GM10248 (cell line): ENCODE results near the gene MYO9A.

ENCODE experiments used
- CTCF ChIA-PET: fragments of 300-600 bp; sonication (Branson Sonifier 250); formaldehyde crosslinking; extraction: SDS; loops from one replicate; lab custom pipeline; 2021; ENCODE audit warnings: antibody characterized with exemption; lab: Yijun Ruan, JAX
- POLR2A ChIA-PET: fragments of 350-650 bp; sonication (Branson Sonifier 250); formaldehyde crosslinking; extraction: SDS; loops from one replicate; lab custom pipeline; 2020; ENCODE audit warnings: antibody characterized with exemption; lab: Yijun Ruan, JAX
- DNase-seq: peaks from one replicate; pipeline ENCODE4 v3.0.0; 2012; ENCODE audit errors: extremely low spot score
- CTCF ChIP-seq: IDR thresholded peaks from 2 replicates; pipeline ENCODE4 v1.5.1; 2012; ENCODE audit warnings: mild to moderate bottlenecking, low read depth; ENCODE audit errors: extremely low read depth, missing control alignments, control extremely low read depth

Gene MYO9A

GRCh38 chr15:72042054-72042453, 75.9 kb downstream of the MYO9A start:
- no peak for DNase-seq
- TF ChIP-seq CTCF: no peak
- ChIA-PET CTCF (interaction anchor here (1.0 to 1.9 kb wide), 5 partner anchors 10 to 114 kb away, joined by 3 to 6 read pairs (median 3); no protein-coding TSS in a partner anchor), POLR2A (no interaction called here)

GRCh38 chr15:72037321-72037720, 80.6 kb downstream of the MYO9A start:
- DNase-seq: no peak
- ChIA-PET POLR2A (no interaction called here), CTCF (no interaction called here)
- no peak for TF ChIP-seq CTCF

- POLR2A ChIA-PET: no interaction called here
- CTCF ChIA-PET: interaction anchor here (2.2 kb wide), 1 partner anchor 16 kb away, joined by 7 read pairs; no protein-coding TSS in a partner anchor
- DNase-seq: no peak
- TF ChIP-seq CTCF: no peak
These were observed 82.9 kb downstream of the MYO9A start for GRCh38 chr15:72034859-72035650.

- TF ChIP-seq CTCF: no peak
- ChIA-PET CTCF (interaction anchor here (2.2 kb wide), 1 partner anchor 15 kb away, joined by 7 read pairs; no protein-coding TSS in a partner anchor), POLR2A (no interaction called here)
- DNase-seq: no peak
These were observed 83.6 kb downstream of the MYO9A start for GRCh38 chr15:72034351-72034750.

GRCh38 chr15:72033711-72034110, 84.2 kb downstream of the MYO9A start:
- POLR2A ChIA-PET: no interaction called here
- CTCF ChIA-PET: interaction anchor here (1.0 to 2.2 kb wide), 3 partner anchors 10 to 15 kb away, joined by 3 to 7 read pairs (median 4); no protein-coding TSS in a partner anchor
- DNase-seq: no peak
- TF ChIP-seq CTCF: no peak

- TF ChIP-seq CTCF: no peak
- ChIA-PET CTCF (interaction anchor here (1.0 to 2.2 kb wide), 3 partner anchors 10 to 14 kb away, joined by 3 to 7 read pairs (median 4); no protein-coding TSS in a partner anchor), POLR2A (no interaction called here)
- DNase-seq: no peak
These were observed 84.7 kb downstream of the MYO9A start for GRCh38 chr15:72033285-72033684.
